Measurements from ENCODE around the gene ATP6V0E2.

Gene ATP6V0E2

DNA sequence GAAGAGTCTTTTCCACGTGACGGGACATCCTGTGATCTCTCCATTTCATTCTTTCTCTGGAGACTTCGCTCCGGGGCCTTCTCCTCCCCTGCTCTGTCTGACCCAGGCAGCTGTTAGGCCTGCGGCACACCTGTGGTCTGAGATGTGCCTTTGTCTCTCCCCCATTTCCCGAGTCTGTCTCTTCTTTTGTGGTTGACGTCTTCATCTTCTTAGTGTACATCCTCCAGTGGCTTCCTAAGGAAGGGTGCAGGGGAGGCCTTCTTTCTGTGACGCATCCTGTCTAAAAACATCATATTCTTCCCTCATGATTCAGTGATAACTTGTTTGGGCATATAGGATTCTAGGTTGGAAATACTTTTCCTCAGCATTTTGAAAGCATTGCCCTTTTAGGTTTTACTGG, 17.2 kb upstream of the ATP6V0E2 start:
- no peak for DNase-seq (ENCODE audit: low read depth)
- H3K4me3 ChIP-seq (ENCODE audit: low read depth, low read length), result no peak overlapping the region
- TF ChIP-seq, protein P1, sequence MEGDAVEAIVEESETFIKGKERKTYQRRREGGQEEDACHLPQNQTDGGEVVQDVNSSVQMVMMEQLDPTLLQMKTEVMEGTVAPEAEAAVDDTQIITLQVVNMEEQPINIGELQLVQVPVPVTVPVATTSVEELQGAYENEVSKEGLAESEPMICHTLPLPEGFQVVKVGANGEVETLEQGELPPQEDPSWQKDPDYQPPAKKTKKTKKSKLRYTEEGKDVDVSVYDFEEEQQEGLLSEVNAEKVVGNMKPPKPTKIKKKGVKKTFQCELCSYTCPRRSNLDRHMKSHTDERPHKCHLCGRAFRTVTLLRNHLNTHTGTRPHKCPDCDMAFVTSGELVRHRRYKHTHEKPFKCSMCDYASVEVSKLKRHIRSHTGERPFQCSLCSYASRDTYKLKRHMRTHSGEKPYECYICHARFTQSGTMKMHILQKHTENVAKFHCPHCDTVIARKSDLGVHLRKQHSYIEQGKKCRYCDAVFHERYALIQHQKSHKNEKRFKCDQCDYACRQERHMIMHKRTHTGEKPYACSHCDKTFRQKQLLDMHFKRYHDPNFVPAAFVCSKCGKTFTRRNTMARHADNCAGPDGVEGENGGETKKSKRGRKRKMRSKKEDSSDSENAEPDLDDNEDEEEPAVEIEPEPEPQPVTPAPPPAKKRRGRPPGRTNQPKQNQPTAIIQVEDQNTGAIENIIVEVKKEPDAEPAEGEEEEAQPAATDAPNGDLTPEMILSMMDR (conservative IDR thresholded peaks at IDR 0.05; ENCODE audit: low read depth, low read length), result no peak

DNA sequence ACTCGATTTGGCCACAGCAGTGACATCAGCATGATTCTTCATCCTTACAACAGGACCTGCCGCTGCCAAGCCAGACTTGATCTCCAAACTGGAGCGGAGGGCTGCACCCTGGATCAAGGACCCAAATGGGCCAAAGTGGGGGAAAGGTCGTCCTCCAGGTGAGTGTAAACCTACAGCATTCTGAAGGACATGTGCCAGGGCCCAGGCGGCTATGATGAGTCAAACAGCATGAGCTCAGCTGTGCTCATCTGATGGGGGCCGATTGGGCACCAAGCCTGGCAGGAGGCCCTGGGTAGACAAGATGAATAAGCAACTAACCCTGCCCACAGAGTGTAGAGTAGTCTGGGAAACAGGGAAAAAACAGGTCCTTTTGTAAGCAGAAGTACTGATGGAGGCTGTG, 14.4 kb upstream of the ATP6V0E2 start:
- DNase-seq (ENCODE audit: low read depth), result no peak
- TF ChIP-seq, protein P1 (conservative IDR thresholded peaks at IDR 0.05; ENCODE audit: low read depth, low read length), result no peak
- no peak overlapping the region for H3K4me3 ChIP-seq (ENCODE audit: low read depth, low read length)

DNA sequence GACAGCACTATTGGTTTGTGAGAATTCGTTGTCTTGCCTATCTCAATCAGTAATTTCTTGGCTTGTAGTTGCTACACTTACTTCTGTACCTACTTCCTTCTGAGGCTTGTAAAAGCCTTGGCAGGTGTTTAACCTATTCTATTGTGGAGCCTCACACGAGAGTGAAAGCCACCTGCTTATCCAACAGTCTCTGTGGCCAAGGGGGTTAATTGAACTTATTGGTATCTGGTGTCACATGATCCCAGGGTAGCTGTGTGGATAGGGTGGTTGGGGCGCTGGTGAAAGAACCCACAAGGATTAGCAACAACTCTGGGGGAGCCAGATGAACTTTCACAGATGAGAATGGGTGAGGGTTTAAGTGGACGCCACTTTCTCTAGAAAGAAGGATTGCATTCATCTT, 13.9 kb upstream of the ATP6V0E2 start:
- no peak for DNase-seq (ENCODE audit: low read depth)
- no peak overlapping the region for H3K4me3 ChIP-seq (ENCODE audit: low read depth, low read length)
- TF ChIP-seq, protein P1 (conservative IDR thresholded peaks at IDR 0.05; ENCODE audit: low read depth, low read length), result no peak

DNA sequence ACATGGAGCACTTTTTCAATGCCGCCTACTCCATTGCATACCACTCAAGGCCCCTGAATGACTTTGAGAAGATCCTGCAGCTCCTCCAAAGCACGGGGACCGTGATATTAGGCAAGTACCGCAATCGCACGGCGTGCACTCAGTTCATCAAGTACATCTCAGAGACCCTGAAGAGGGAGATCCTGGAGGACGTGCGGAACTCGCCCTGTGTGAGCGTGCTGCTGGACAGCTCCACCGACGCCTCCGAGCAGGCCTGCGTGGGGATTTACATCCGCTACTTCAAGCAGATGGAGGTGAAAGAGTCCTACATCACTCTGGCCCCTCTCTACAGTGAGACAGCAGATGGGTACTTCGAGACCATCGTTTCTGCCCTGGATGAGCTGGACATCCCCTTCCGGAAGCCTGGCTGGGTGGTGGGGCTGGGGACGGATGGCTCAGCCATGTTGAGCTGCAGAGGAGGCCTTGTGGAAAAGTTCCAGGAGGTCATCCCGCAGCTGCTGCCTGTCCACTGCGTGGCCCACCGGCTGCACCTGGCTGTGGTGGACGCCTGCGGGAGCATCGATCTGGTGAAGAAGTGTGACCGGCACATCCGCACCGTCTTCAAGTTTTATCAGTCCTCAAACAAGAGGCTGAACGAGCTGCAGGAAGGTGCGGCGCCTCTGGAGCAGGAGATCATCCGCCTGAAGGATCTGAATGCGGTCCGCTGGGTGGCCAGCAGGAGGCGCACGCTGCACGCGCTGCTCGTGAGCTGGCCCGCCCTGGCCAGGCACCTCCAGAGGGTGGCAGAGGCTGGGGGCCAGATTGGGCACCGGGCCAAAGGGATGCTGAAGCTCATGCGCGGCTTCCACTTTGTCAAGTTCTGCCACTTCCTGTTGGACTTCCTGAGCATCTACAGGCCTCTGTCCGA, 12.7 kb upstream of the ATP6V0E2 start:
- TF ChIP-seq, protein P1 (conservative IDR thresholded peaks at IDR 0.05; ENCODE audit: low read depth, low read length), result peak; percentile 44
- no peak for DNase-seq (ENCODE audit: low read depth)
- no peak overlapping the region for H3K4me3 ChIP-seq (ENCODE audit: low read depth, low read length)

DNA sequence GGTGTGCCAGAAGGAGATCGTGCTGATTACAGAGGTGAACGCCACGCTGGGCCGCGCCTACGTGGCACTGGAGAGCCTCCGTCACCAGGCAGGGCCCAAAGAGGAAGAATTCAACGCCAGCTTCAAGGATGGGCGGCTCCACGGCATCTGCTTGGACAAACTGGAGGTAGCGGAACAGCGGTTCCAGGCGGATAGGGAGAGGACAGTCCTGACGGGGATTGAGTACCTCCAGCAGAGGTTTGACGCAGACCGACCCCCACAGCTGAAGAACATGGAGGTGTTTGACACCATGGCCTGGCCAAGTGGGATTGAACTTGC, 12.1 kb upstream of the ATP6V0E2 start:
- no peak for DNase-seq (ENCODE audit: low read depth)
- no peak overlapping the region for H3K4me3 ChIP-seq (ENCODE audit: low read depth, low read length)
- TF ChIP-seq, protein P1 (conservative IDR thresholded peaks at IDR 0.05; ENCODE audit: low read depth, low read length), result no peak

DNA sequence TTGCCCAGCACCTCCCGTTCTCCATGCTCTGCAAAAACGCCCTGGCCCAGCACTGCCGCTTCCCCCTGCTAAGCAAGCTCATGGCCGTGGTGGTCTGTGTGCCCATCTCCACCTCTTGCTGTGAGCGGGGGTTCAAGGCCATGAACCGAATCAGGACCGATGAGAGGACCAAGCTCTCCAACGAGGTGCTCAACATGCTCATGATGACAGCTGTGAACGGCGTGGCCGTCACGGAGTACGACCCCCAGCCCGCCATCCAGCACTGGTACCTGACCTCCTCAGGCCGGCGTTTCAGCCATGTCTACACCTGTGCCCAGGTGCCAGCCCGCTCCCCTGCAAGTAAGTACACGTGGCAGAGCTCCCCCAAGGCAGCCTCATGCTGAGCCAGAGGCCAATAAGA, 11.6 kb upstream of the ATP6V0E2 start:
- no peak overlapping the region for H3K4me3 ChIP-seq (ENCODE audit: low read depth, low read length)
- DNase-seq (ENCODE audit: low read depth), result no peak
- TF ChIP-seq, protein P1 (conservative IDR thresholded peaks at IDR 0.05; ENCODE audit: low read depth, low read length), result no peak

DNA sequence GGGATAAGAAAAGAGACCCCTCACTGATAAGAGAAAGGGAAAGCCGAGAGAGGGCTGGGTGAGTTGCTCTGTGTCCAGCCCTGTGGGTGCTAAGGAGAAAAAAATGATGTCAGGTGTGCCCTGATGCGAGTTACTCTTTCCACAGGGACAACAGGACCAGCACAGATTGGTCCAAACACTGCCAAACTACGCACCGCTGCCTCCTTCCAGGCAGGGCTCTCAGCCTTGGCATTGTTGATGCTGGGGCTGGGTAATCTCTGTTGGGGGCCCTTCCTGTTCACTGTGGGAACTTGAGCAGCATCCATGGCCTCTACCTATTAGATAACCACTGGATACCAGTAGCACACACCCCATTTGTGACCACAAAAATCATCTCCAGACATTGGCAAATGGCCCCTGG, 10.3 kb upstream of the ATP6V0E2 start:
- DNase-seq (ENCODE audit: low read depth), result no peak
- TF ChIP-seq, protein P1 (conservative IDR thresholded peaks at IDR 0.05; ENCODE audit: low read depth, low read length), result no peak
- no peak overlapping the region for H3K4me3 ChIP-seq (ENCODE audit: low read depth, low read length)
